HepG2 (cell line): ENCODE data around the gene LRIG1. TPM values are rescaled to one million over a fixed set of nuclear protein-coding genes. Genes with fewer than 3 reads are reported as not detected.

Source experiments
- ARNT ChIP-seq: fragments of 450-650 bp; IDR thresholded peaks from 2 replicates; pipeline ENCODE4 v1.6.1; 2017
- CENPT ChIP-seq: sonication (generic); formaldehyde crosslinking; IDR thresholded peaks from 2 replicates; pipeline ENCODE4 v1.8.0; 2022; ENCODE audit warnings: low read depth, mild to moderate bottlenecking, moderate library complexity, missing genetic modification reagents
- HOXA7 ChIP-seq: sonication (generic); formaldehyde crosslinking; IDR thresholded peaks from 2 replicates; pipeline ENCODE4 v1.8.1; 2022; ENCODE audit warnings: mild to moderate bottlenecking, missing genetic modification reagents, moderate library complexity
- KAT7 ChIP-seq: IDR thresholded peaks from 2 replicates; pipeline ENCODE4 v1.6.1; 2018; ENCODE audit warnings: borderline replicate concordance, missing compliant biosample characterization
- MAZ ChIP-seq, 2 experiments: sonication (generic) in 1 of 2; formaldehyde crosslinking in 1 of 2; IDR thresholded peaks; 2 replicates each; pipeline versions ENCODE4 v1.5.0 to v1.6.1; 2012 to 2020; ENCODE audit warnings: low read depth in 2 of 2, mild to moderate bottlenecking in 2 of 2, borderline replicate concordance in 1 of 2, improper control_type of control experiment in 1 of 2, low read length in 1 of 2, missing genetic modification reagents in 1 of 2, moderate library complexity in 1 of 2
- MTF2 ChIP-seq: sonication (generic); formaldehyde crosslinking; IDR thresholded peaks from 2 replicates; pipeline ENCODE4 v1.5.0; 2020; ENCODE audit warnings: missing genetic modification reagents, borderline replicate concordance
- NONO ChIP-seq, 2 experiments: fragments of 450-650 bp in 1 of 2; sonication (generic) in 1 of 2; formaldehyde crosslinking in 1 of 2; IDR thresholded peaks in 1 of 2; conservative IDR thresholded peaks in 1 of 2; 2 replicates each; pipeline versions ENCODE4 v1.6.1 to v1.8.0; 2017 to 2022; ENCODE audit warnings: mild to moderate bottlenecking in 1 of 2, missing genetic modification reagents in 1 of 2, moderate library complexity in 1 of 2
- NR2F1 ChIP-seq, 2 experiments: fragments of 450-650 bp in 1 of 2; formaldehyde crosslinking in 1 of 2; IDR thresholded peaks; 2 replicates each; pipeline versions ENCODE4 v1.5.0 to v1.6.1; 2016 to 2020; ENCODE audit warnings: mild to moderate bottlenecking in 1 of 2, missing compliant biosample characterization in 1 of 2, missing genetic modification reagents in 1 of 2, moderate library complexity in 1 of 2
- PITX1 ChIP-seq: sonication (generic); formaldehyde crosslinking; IDR thresholded peaks from 2 replicates; pipeline ENCODE4 v1.5.1; 2020; ENCODE audit warnings: mild to moderate bottlenecking, missing genetic modification reagents
- PPARG ChIP-seq: conservative IDR thresholded peaks from 2 replicates; pipeline ENCODE4 v1.6.1; 2016; ENCODE audit warnings: missing biosample characterization, missing genetic modification reagents
- TRIM24 ChIP-seq: sonication (generic); formaldehyde crosslinking; IDR thresholded peaks from 2 replicates; pipeline ENCODE4 v1.8.0; 2022; ENCODE audit warnings: mild to moderate bottlenecking, missing genetic modification reagents
- ZFY ChIP-seq: sonication (generic); formaldehyde crosslinking; IDR thresholded peaks from 2 replicates; pipeline ENCODE4 v1.4.0; 2020; ENCODE audit warnings: missing genetic modification reagents
- ZNF136 ChIP-seq: sonication (generic); formaldehyde crosslinking; IDR thresholded peaks from 2 replicates; pipeline ENCODE4 v1.8.1; 2022; ENCODE audit warnings: low read depth, mild to moderate bottlenecking, moderate library complexity, missing genetic modification reagents
- ZNF251 ChIP-seq: sonication (generic); formaldehyde crosslinking; IDR thresholded peaks from 2 replicates; pipeline ENCODE4 v1.9.0; 2021; ENCODE audit warnings: mild to moderate bottlenecking, missing genetic modification reagents
- ZNF430 ChIP-seq: sonication (generic); formaldehyde crosslinking; IDR thresholded peaks from 2 replicates; pipeline ENCODE4 v1.9.0; 2021; ENCODE audit warnings: mild to moderate bottlenecking, missing genetic modification reagents
- ZNF513 ChIP-seq: sonication (generic); formaldehyde crosslinking; conservative IDR thresholded peaks from 2 replicates; pipeline ENCODE4 v1.5.0; 2020; ENCODE audit warnings: missing genetic modification reagents
- ZNF563 ChIP-seq: sonication (generic); formaldehyde crosslinking; IDR thresholded peaks from 2 replicates; pipeline ENCODE4 v1.8.0; 2022; ENCODE audit warnings: mild to moderate bottlenecking, moderate library complexity, missing genetic modification reagents
- ZNF629 ChIP-seq: sonication (generic); formaldehyde crosslinking; conservative IDR thresholded peaks from 2 replicates; pipeline ENCODE4 v1.5.0; 2020; ENCODE audit warnings: missing genetic modification reagents
- ZNF761 ChIP-seq: sonication (generic); formaldehyde crosslinking; conservative IDR thresholded peaks from 2 replicates; pipeline ENCODE4 v1.4.0; 2020; ENCODE audit warnings: mild to moderate bottlenecking, missing genetic modification reagents
- ZNF780A ChIP-seq: sonication (generic); formaldehyde crosslinking; IDR thresholded peaks from 2 replicates; pipeline ENCODE4 v1.8.0; 2022; ENCODE audit warnings: mild to moderate bottlenecking, missing genetic modification reagents, moderate library complexity
- polyA plus RNA-seq, 8 experiments: library from polyadenylated mRNA; depleted of rRNA in 3 of 8; stranded (reverse) in 7 of 8; unstranded in 1 of 8; fragments of >200 nt; fragmentation: Illumina TruSeq in 4 of 8; extraction: Trizol in 4 of 8; gene quantifications; 2 replicates each; pipeline versions ENCODE4 v1.2.1 to v1.2.3, GENCODE V29; 2011 to 2016; ENCODE audit warnings: low read depth in 4 of 8, missing spikeins in 1 of 8, mixed read lengths in 1 of 8; ENCODE audit not compliant: insufficient read depth in 1 of 8
- total RNA-seq, 5 experiments: library from RNA; depleted of rRNA; stranded (reverse); fragments of >200 nt; fragmentation: Illumina TruSeq; extraction: Trizol; gene quantifications; 2 replicates each; pipeline ENCODE4 v1.2.3, GENCODE V29; 2016; ENCODE audit warnings: low read depth in 1 of 5
- TF ChIP-seq, protein P1 (sequence below), 2 experiments: IDR thresholded peaks; 2 replicates each; pipeline ENCODE4 v1.6.1; 2011 to 2012; ENCODE audit warnings: low read length in 2 of 2, borderline replicate concordance in 1 of 2, low read depth in 1 of 2, mild to moderate bottlenecking in 1 of 2, moderate library complexity in 1 of 2

The LRIG1 gene
- total and polyA plus RNA-seq, 2 of the 13 experiments (the other 11 are each of a cell fraction or from before 2014, with no cell fraction given): 17.8 to 24.8 TPM

DNA sequence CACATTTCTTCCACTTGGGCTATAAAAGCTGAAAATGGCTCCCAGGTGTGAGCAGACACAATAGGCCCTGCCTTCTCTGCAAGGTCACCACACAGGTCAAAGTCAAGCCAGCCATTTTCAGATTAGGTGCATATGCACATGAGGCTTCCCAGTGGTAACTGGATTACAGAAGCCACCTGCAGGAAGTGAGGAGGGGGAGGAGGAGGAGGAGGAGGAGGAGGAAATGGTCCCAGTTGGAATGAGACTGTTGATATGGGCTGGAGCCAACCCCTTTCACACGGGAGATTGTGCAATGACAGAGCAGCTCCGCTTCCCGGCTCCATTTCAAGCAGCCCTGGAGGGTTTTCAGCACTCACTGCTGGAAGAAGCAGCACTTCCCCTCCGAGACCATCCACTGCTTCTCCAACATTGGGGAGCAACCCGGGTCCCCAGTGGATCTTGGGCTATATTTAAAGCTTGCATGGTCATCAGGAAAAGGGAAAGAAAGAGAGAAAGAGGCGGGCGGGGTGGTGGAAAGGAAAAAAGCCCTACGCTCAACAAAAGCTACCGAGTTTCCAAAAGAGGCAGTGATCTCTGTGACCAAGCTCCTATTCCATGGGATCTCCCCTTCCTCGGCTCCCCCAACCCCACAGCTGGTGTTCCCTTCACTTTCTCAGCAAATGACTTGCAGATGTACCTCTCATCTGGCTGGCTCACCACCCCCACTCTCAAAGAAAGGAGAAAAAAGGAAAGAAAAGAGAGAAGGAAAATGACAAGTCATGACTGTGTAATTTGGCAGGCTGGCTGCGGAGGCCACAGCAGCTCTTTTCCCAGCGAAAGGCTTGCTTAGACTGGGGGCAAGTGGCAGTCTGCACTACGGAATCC lies 58.3 kb downstream of the LRIG1 start (continued):
- no peak for TF ChIP-seq ZNF136 (CRISPR knock-in tag)
- no peak for TF ChIP-seq ZNF430
- no peak for TF ChIP-seq ZNF251
- TF ChIP-seq, protein P1, sequence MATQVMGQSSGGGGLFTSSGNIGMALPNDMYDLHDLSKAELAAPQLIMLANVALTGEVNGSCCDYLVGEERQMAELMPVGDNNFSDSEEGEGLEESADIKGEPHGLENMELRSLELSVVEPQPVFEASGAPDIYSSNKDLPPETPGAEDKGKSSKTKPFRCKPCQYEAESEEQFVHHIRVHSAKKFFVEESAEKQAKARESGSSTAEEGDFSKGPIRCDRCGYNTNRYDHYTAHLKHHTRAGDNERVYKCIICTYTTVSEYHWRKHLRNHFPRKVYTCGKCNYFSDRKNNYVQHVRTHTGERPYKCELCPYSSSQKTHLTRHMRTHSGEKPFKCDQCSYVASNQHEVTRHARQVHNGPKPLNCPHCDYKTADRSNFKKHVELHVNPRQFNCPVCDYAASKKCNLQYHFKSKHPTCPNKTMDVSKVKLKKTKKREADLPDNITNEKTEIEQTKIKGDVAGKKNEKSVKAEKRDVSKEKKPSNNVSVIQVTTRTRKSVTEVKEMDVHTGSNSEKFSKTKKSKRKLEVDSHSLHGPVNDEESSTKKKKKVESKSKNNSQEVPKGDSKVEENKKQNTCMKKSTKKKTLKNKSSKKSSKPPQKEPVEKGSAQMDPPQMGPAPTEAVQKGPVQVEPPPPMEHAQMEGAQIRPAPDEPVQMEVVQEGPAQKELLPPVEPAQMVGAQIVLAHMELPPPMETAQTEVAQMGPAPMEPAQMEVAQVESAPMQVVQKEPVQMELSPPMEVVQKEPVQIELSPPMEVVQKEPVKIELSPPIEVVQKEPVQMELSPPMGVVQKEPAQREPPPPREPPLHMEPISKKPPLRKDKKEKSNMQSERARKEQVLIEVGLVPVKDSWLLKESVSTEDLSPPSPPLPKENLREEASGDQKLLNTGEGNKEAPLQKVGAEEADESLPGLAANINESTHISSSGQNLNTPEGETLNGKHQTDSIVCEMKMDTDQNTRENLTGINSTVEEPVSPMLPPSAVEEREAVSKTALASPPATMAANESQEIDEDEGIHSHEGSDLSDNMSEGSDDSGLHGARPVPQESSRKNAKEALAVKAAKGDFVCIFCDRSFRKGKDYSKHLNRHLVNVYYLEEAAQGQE (IDR thresholded peaks at IDR 0.05; ENCODE audit: borderline replicate concordance in 1 of 2, low read depth in 1 of 2, low read length in 2 of 2): no peak
- TF ChIP-seq HOXA7 (CRISPR knock-in tag): no peak
- no peak for TF ChIP-seq ZNF629
- no peak for TF ChIP-seq ZNF780A (CRISPR knock-in tag)
- no peak for TF ChIP-seq ZNF513 (CRISPR knock-in tag)
- TF ChIP-seq TRIM24: no peak
- peak in 1 of 2 experiments; percentile 42; a peak in 1 of 4 replicates for TF ChIP-seq NR2F1 (CRISPR knock-in tag; IDR thresholded peaks at IDR 0.05)
- 0 out of 2 replicates have a peak, but pooled peaks have one; percentile 40 for TF ChIP-seq ZNF761
- 0 out of 2 replicates have a peak, but pooled peaks have one; percentile 50 for TF ChIP-seq PITX1 (CRISPR knock-in tag)
- no peak for TF ChIP-seq ZNF563 (CRISPR knock-in tag)
- TF ChIP-seq CENPT (CRISPR knock-in tag): no peak
- TF ChIP-seq ZFY (CRISPR knock-in tag): no peak
- no peak for TF ChIP-seq NONO (IDR thresholded peaks at IDR 0.05)
- TF ChIP-seq NONO (CRISPR knock-in tag; conservative IDR thresholded peaks at IDR 0.05): 0 out of 2 replicates have a peak, but pooled peaks have one; percentile 33
- TF ChIP-seq PPARG: no peak
- TF ChIP-seq MAZ (IDR thresholded peaks at IDR 0.05; ENCODE audit: borderline replicate concordance, low read depth, low read length): no peak
- TF ChIP-seq MAZ (CRISPR knock-in tag; IDR thresholded peaks at IDR 0.05; ENCODE audit: low read depth): no peak
- no peak for TF ChIP-seq ARNT
- no peak for TF ChIP-seq MTF2 (CRISPR knock-in tag)
- TF ChIP-seq KAT7: no peak
